K562 (cell line): ENCODE results near the gene DCAF11.

ENCODE experiments used
- CC2D1A ChIP-seq: fragments of 450-650 bp; IDR thresholded peaks from 2 replicates; pipeline ENCODE4 v1.6.1; 2017; ENCODE audit warnings: mild to moderate bottlenecking
- EZH2 ChIP-seq: IDR thresholded peaks from 2 replicates; pipeline ENCODE4 v1.6.1; 2012; ENCODE audit warnings: low read depth, mild to moderate bottlenecking, inconsistent platforms, low read length, borderline replicate concordance
- KLF13 ChIP-seq: fragments of 450-650 bp; IDR thresholded peaks from 2 replicates; pipeline ENCODE4 v1.6.1; 2016; ENCODE audit warnings: missing genetic modification characterization, low read depth, mild to moderate bottlenecking, missing compliant biosample characterization, moderate library complexity, borderline replicate concordance
- PHF21A ChIP-seq: fragments of 450-650 bp; IDR thresholded peaks from 2 replicates; pipeline ENCODE4 v1.6.1; 2017; ENCODE audit warnings: low read depth, borderline replicate concordance
- POLR2H ChIP-seq: IDR thresholded peaks from 2 replicates; pipeline ENCODE4 v1.6.1; 2016; ENCODE audit warnings: missing genetic modification characterization, low read depth, mild to moderate bottlenecking, control low read depth, missing compliant biosample characterization, moderate library complexity
- SIN3A ChIP-seq, 2 experiments: fragments of 150-350 bp in 1 of 2; IDR thresholded peaks; 2 replicates each; pipeline ENCODE4 v1.6.1; 2011 to 2016; ENCODE audit warnings: borderline replicate concordance in 2 of 2, low read depth in 2 of 2, low read length in 2 of 2, mild to moderate bottlenecking in 2 of 2, moderate library complexity in 2 of 2; ENCODE audit not compliant: control insufficient read depth in 1 of 2
- SMAD1 ChIP-seq: fragments of 150-350 bp; IDR thresholded peaks from 2 replicates; pipeline ENCODE4 v1.6.1; 2014; ENCODE audit warnings: low read length, low read depth; ENCODE audit not compliant: partially characterized antibody
- SP1 ChIP-seq: sonication (generic); formaldehyde crosslinking; IDR thresholded peaks from 2 replicates; pipeline ENCODE4 v1.8.1; 2022; ENCODE audit warnings: mild to moderate bottlenecking, missing genetic modification reagents
- ZNF41 ChIP-seq: fragments of 250-450 bp; sonication (Bioruptor Pico); conservative IDR thresholded peaks from 2 replicates; pipeline ENCODE4 v1.4.0; 2020; ENCODE audit warnings: mild to moderate bottlenecking
- TF ChIP-seq, protein P1 (sequence below), 3 experiments: IDR thresholded peaks in 2 of 3; conservative IDR thresholded peaks in 1 of 3; 2 replicates each; pipeline ENCODE4 v1.5.1; 2011 to 2012; ENCODE audit warnings: low read length in 3 of 3, mild to moderate bottlenecking in 3 of 3, control low read depth in 2 of 3, improper control_type of control experiment in 1 of 3, inconsistent platforms in 1 of 3, low read depth in 1 of 3, mixed read lengths in 1 of 3, moderate library complexity in 1 of 3; ENCODE audit not compliant: insufficient read depth in 2 of 3
- TF ChIP-seq, protein P2 (sequence below): sonication (generic); formaldehyde crosslinking; IDR thresholded peaks from 2 replicates; pipeline ENCODE4 v1.5.0; 2020; ENCODE audit warnings: missing genetic modification reagents
- TF ChIP-seq, protein P3 (sequence below): sonication (generic); formaldehyde crosslinking; IDR thresholded peaks from 2 replicates; pipeline ENCODE4 v1.8.1; 2022; ENCODE audit warnings: missing genetic modification reagents
- TF ChIP-seq, protein P4 (sequence below), 2 experiments: fragments of 450-650 bp; IDR thresholded peaks; 2 replicates each; pipeline ENCODE4 v1.6.1; 2018; ENCODE audit warnings: mild to moderate bottlenecking in 2 of 2, low read depth in 1 of 2; ENCODE audit not compliant: partially characterized antibody in 2 of 2
- TF ChIP-seq, protein P5 (sequence below): sonication (generic); formaldehyde crosslinking; IDR thresholded peaks from 2 replicates; pipeline ENCODE4 v1.8.1; 2023; ENCODE audit warnings: mild to moderate bottlenecking, missing genetic modification reagents

GRCh38 chr14:24113801-24114531 lies 611 bp upstream of the DCAF11 start:
- TF ChIP-seq KLF13: no peak
- TF ChIP-seq, protein P1, sequence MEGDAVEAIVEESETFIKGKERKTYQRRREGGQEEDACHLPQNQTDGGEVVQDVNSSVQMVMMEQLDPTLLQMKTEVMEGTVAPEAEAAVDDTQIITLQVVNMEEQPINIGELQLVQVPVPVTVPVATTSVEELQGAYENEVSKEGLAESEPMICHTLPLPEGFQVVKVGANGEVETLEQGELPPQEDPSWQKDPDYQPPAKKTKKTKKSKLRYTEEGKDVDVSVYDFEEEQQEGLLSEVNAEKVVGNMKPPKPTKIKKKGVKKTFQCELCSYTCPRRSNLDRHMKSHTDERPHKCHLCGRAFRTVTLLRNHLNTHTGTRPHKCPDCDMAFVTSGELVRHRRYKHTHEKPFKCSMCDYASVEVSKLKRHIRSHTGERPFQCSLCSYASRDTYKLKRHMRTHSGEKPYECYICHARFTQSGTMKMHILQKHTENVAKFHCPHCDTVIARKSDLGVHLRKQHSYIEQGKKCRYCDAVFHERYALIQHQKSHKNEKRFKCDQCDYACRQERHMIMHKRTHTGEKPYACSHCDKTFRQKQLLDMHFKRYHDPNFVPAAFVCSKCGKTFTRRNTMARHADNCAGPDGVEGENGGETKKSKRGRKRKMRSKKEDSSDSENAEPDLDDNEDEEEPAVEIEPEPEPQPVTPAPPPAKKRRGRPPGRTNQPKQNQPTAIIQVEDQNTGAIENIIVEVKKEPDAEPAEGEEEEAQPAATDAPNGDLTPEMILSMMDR (IDR thresholded peaks at IDR 0.05 in 2 of 3, conservative IDR thresholded peaks at IDR 0.05 in 1 of 3; ENCODE audit: insufficient read depth in 2 of 3, low read depth in 1 of 3, low read length in 3 of 3): 0 out of 6 replicates have a peak, but pooled peaks of 1 of the 3 experiments have one; percentile 14
- 0 out of 2 replicates have a peak, but pooled peaks have one; percentile 35 for TF ChIP-seq CC2D1A
- TF ChIP-seq ZNF41: no peak
- no peak for TF ChIP-seq EZH2
- TF ChIP-seq SP1: no peak
- TF ChIP-seq, protein P2, sequence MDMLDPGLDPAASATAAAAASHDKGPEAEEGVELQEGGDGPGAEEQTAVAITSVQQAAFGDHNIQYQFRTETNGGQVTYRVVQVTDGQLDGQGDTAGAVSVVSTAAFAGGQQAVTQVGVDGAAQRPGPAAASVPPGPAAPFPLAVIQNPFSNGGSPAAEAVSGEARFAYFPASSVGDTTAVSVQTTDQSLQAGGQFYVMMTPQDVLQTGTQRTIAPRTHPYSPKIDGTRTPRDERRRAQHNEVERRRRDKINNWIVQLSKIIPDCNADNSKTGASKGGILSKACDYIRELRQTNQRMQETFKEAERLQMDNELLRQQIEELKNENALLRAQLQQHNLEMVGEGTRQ: no peak
- no peak for TF ChIP-seq PHF21A
- peak; percentile 78 for TF ChIP-seq POLR2H
- TF ChIP-seq, protein P3, sequence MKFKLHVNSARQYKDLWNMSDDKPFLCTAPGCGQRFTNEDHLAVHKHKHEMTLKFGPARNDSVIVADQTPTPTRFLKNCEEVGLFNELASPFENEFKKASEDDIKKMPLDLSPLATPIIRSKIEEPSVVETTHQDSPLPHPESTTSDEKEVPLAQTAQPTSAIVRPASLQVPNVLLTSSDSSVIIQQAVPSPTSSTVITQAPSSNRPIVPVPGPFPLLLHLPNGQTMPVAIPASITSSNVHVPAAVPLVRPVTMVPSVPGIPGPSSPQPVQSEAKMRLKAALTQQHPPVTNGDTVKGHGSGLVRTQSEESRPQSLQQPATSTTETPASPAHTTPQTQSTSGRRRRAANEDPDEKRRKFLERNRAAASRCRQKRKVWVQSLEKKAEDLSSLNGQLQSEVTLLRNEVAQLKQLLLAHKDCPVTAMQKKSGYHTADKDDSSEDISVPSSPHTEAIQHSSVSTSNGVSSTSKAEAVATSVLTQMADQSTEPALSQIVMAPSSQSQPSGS (CRISPR knock-in tag): no peak
- TF ChIP-seq SMAD1: peak; percentile 29
- TF ChIP-seq, protein P4, sequence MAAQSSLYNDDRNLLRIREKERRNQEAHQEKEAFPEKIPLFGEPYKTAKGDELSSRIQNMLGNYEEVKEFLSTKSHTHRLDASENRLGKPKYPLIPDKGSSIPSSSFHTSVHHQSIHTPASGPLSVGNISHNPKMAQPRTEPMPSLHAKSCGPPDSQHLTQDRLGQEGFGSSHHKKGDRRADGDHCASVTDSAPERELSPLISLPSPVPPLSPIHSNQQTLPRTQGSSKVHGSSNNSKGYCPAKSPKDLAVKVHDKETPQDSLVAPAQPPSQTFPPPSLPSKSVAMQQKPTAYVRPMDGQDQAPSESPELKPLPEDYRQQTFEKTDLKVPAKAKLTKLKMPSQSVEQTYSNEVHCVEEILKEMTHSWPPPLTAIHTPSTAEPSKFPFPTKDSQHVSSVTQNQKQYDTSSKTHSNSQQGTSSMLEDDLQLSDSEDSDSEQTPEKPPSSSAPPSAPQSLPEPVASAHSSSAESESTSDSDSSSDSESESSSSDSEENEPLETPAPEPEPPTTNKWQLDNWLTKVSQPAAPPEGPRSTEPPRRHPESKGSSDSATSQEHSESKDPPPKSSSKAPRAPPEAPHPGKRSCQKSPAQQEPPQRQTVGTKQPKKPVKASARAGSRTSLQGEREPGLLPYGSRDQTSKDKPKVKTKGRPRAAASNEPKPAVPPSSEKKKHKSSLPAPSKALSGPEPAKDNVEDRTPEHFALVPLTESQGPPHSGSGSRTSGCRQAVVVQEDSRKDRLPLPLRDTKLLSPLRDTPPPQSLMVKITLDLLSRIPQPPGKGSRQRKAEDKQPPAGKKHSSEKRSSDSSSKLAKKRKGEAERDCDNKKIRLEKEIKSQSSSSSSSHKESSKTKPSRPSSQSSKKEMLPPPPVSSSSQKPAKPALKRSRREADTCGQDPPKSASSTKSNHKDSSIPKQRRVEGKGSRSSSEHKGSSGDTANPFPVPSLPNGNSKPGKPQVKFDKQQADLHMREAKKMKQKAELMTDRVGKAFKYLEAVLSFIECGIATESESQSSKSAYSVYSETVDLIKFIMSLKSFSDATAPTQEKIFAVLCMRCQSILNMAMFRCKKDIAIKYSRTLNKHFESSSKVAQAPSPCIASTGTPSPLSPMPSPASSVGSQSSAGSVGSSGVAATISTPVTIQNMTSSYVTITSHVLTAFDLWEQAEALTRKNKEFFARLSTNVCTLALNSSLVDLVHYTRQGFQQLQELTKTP (IDR thresholded peaks at IDR 0.05; ENCODE audit: low read depth in 1 of 2, partially characterized antibody in 2 of 2): no peak
- TF ChIP-seq SIN3A (IDR thresholded peaks at IDR 0.05; ENCODE audit: borderline replicate concordance in 2 of 2, control insufficient read depth in 1 of 2, low read depth in 2 of 2, low read length in 2 of 2): peak in 1 of 2 experiments; percentile 7; a peak in 1 of 4 replicates
- TF ChIP-seq, protein P5, sequence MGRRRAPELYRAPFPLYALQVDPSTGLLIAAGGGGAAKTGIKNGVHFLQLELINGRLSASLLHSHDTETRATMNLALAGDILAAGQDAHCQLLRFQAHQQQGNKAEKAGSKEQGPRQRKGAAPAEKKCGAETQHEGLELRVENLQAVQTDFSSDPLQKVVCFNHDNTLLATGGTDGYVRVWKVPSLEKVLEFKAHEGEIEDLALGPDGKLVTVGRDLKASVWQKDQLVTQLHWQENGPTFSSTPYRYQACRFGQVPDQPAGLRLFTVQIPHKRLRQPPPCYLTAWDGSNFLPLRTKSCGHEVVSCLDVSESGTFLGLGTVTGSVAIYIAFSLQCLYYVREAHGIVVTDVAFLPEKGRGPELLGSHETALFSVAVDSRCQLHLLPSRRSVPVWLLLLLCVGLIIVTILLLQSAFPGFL (CRISPR knock-in tag): no peak
